ENCODE measurements around the gene FAM168A. TPM values are rescaled to one million over a fixed set of nuclear protein-coding genes. Genes with fewer than 3 reads are reported as not detected.

The FAM168A gene
- total RNA-seq, 1 donor from 2014 or later, result 50.8 TPM

GRCh38 chr11:73559743-73560142 is 38.2 kb downstream of the FAM168A start:
- no peaks in the 10 kb centered on the region for H3K27me3 Mint-ChIP-seq
- H3K4me3 Mint-ChIP-seq (ENCODE audit: low read depth), result no peak overlapping the region
- no peak for DNase-seq (ENCODE audit: low spot score, unreplicated experiment)
- H3K36me3 Mint-ChIP-seq (ENCODE audit: insufficient read depth), result peaks cover 2% of the 10 kb centered on the region
- no peaks in the 10 kb centered on the region for H3K9me3 Mint-ChIP-seq (ENCODE audit: low read depth)
- no peak for TF ChIP-seq CTCF (IDR thresholded peaks at IDR 0.05; ENCODE audit: unreplicated experiment)
- H3K27ac Mint-ChIP-seq, result no peak overlapping the region
- peaks cover 4% of the 10 kb centered on the region for H3K4me1 Mint-ChIP-seq (ENCODE audit: low read depth)

DNA sequence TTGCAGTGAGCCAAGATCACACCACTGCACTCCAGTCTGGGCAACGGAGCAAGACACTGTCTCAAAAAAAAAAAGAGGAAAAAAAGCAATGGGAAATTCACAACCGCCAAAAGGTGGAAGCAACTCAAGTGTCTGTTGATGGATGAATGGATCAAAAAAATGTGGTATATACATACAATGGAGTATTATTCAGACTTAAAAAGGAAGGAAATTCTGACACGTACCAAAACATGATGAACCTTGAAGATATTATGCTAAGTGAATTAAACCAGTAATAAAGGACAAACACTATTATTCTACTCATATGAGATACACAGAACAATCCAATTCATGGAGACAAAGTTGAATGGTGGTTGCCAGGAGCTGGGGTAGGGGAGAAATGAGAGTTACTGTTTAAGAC is 40.9 kb downstream of the FAM168A start:
- no peak overlapping the region for H3K4me3 Mint-ChIP-seq (ENCODE audit: low read depth)
- H3K27ac Mint-ChIP-seq, result no peak overlapping the region
- no peak for DNase-seq (ENCODE audit: low spot score, unreplicated experiment)
- H3K9me3 Mint-ChIP-seq (ENCODE audit: low read depth), result no peaks in the 10 kb centered on the region
- peaks cover 6% of the 10 kb centered on the region for H3K4me1 Mint-ChIP-seq (ENCODE audit: low read depth)
- peaks cover 2% of the 10 kb centered on the region for H3K36me3 Mint-ChIP-seq (ENCODE audit: insufficient read depth)
- no peaks in the 10 kb centered on the region for H3K27me3 Mint-ChIP-seq
- TF ChIP-seq CTCF (IDR thresholded peaks at IDR 0.05; ENCODE audit: unreplicated experiment), result no peak

GRCh38 chr11:73555615-73556014 is 42.3 kb downstream of the FAM168A start:
- H3K36me3 Mint-ChIP-seq (ENCODE audit: insufficient read depth), result peaks cover 2% of the 10 kb centered on the region
- H3K4me1 Mint-ChIP-seq (ENCODE audit: low read depth), result peaks cover 8% of the 10 kb centered on the region
- H3K27ac Mint-ChIP-seq, result no peak overlapping the region
- H3K9me3 Mint-ChIP-seq (ENCODE audit: low read depth), result no peaks in the 10 kb centered on the region
- no peak for TF ChIP-seq CTCF (IDR thresholded peaks at IDR 0.05; ENCODE audit: unreplicated experiment)
- H3K27me3 Mint-ChIP-seq, result no peaks in the 10 kb centered on the region
- DNase-seq (ENCODE audit: low spot score, unreplicated experiment), result no peak
- H3K4me3 Mint-ChIP-seq (ENCODE audit: low read depth), result no peak overlapping the region

GRCh38 chr11:73554671-73555320 is 43.1 kb downstream of the FAM168A start:
- DNase-seq (ENCODE audit: low spot score, unreplicated experiment), result no peak
- peaks cover 2% of the 10 kb centered on the region for H3K36me3 Mint-ChIP-seq (ENCODE audit: insufficient read depth)
- no peak overlapping the region for H3K27ac Mint-ChIP-seq
- no peaks in the 10 kb centered on the region for H3K9me3 Mint-ChIP-seq (ENCODE audit: low read depth)
- no peak for TF ChIP-seq CTCF (IDR thresholded peaks at IDR 0.05; ENCODE audit: unreplicated experiment)
- no peak overlapping the region for H3K4me3 Mint-ChIP-seq (ENCODE audit: low read depth)
- H3K27me3 Mint-ChIP-seq, result no peaks in the 10 kb centered on the region
- H3K4me1 Mint-ChIP-seq (ENCODE audit: low read depth), result peaks cover 8% of the 10 kb centered on the region

DNA sequence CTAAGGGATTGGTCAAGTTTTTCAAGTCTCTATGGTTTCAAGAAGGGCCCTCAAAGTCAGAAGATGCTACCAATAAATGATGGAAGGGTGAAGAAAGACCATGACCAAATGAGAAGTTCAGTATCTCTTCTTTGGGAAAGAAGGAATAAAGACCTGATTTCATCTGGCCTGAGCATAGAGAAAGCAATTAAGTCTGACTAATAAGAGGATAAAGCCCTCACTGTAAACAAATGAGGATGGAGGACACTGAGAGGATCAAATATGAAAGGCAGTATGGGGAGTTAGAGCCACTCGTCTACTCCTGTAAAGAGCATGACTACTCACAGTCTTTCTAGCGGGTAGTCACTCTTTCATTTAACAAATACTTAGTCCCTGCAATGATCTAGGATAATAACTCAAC is 44.6 kb downstream of the FAM168A start:
- Mint-ChIP-seq H3K4me1 (ENCODE audit: low read depth) (peaks cover 8% of the 10 kb centered on the region), H3K36me3 (ENCODE audit: insufficient read depth) (peaks cover 2% of the 10 kb centered on the region), H3K9me3 (ENCODE audit: low read depth) (no peaks in the 10 kb centered on the region), H3K4me3 (ENCODE audit: low read depth) (no peak overlapping the region), H3K27me3 (no peaks in the 10 kb centered on the region), H3K27ac (no peak overlapping the region)
- no peak for DNase-seq (ENCODE audit: low spot score, unreplicated experiment)
- no peak for TF ChIP-seq CTCF (IDR thresholded peaks at IDR 0.05; ENCODE audit: unreplicated experiment)
